ENCODE data around the gene TMSB15C. TPM values are rescaled to one million over a fixed set of nuclear protein-coding genes. Genes with fewer than 3 reads are reported as not detected.
A peak's percentile ranks its signal among the peaks of the same experiment; 100 is the strongest.
"Not testable (repeated sequence)": the region's sequence is repeated elsewhere in the genome, so short reads cannot be mapped to it uniquely, and the experiment has no call there.

Gene TMSB15C
- total RNA-seq, 1 experiment from 2014 or later = 2.0 TPM

DNA sequence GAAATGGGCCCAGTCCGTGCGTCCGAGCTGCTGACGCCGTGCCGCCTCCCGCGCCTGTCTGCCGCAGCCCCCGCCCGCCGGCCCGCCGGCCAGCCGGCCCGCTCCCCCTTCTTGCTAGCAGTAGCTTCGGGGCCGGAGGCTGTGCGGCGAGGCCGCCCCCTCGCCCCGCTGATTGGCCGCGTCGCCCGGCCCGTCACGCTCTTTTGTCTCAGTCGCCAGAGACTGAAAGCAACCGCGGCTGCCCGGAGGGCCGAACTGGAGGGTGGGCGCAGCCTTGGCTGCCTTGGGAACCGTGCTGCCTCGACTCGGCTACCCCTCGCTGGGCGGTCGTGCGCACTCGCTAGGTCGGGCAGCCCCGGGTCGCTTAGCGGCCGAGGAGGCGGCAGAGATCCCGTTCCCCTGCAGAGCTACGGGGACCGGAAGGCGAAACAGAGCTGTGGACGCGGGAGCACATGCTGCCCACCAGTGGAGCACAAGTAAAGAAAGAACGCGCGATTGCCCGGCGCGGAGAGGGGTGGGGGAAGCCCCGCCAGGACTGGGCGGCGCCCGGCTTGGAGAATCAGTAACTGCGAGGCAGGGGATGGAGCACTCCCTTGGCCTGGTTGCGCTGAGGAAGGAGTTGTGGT is 36.4 kb upstream of the TMSB15C start, which contains the start of gene ZCCHC18:
ZCCHC18 (plus strand) TSS at position 198 of the 626 bp plus-strand sequence. CDS start 1,589 bp downstream, outside the sequence.
- Histone ChIP-seq H3K9ac (ENCODE audit: extremely low read depth, insufficient read length, low read length) (peak within 1 kb of the TSS; percentile 75), H3K4ac (ENCODE audit: low read depth, low read length) (no peak within 1 kb of the TSS), H3K4me1 (ENCODE audit: insufficient read depth, low read length) (no peaks in the 10 kb centered on the region; the same call in 1 of the 2 replicates), H3K27me3 (ENCODE audit: insufficient read depth, low read length) (no peaks in the 10 kb centered on the region), H3K23ac (ENCODE audit: insufficient read length, low read depth, low read length) (no peak within 1 kb of the TSS), H4K20me1 (ENCODE audit: control insufficient read depth, insufficient read depth, insufficient read length) (no peaks in the 10 kb centered on the region), H3K4me2 (ENCODE audit: insufficient read depth, insufficient read length, low read length) (peak within 1 kb of the TSS; percentile 98), H3K79me1 (ENCODE audit: insufficient read depth, low read depth, low read length, poor library complexity, severe bottlenecking) (no peaks in the 10 kb centered on the region), H4K8ac (replicated peaks; ENCODE audit: insufficient read length, low read depth, low read length) (no peak within 1 kb of the TSS), H2BK5ac (ENCODE audit: insufficient read length, low read length) (no peak within 1 kb of the TSS), H2BK12ac (ENCODE audit: insufficient read length, low read depth, low read length) (no peak within 1 kb of the TSS), H3K9me3 (ENCODE audit: control insufficient read depth, low read depth, low read length) (peaks cover 6% of the 10 kb centered on the region), H3K79me2 (ENCODE audit: insufficient read depth, low read length) (no peaks in the 10 kb centered on the region), H4K91ac (ENCODE audit: insufficient read length, low read depth, low read length) (no peak within 1 kb of the TSS), H3T11ph (ENCODE audit: low read length) (no peak within 1 kb of the TSS), H3K18ac (ENCODE audit: insufficient read length, low read depth, low read length) (peak within 1 kb of the TSS; percentile 88), H2AK5ac (ENCODE audit: insufficient read length, low read length) (no peak within 1 kb of the TSS), H2BK120ac (ENCODE audit: low read depth, low read length, poor library complexity, severe bottlenecking) (no peak within 1 kb of the TSS), H4K5ac (ENCODE audit: insufficient read length, low read depth, low read length) (no peak within 1 kb of the TSS), H3K23me2 (ENCODE audit: insufficient read length, low read depth, low read length, poor library complexity, severe bottlenecking) (peaks cover 10% of the 10 kb centered on the region), H2BK15ac (ENCODE audit: low read depth, low read length) (no peak within 1 kb of the TSS), H2AFZ (ENCODE audit: low read length) (peak within 1 kb of the TSS; percentile 63), H3K27ac (ENCODE audit: insufficient read length, low read depth, low read length) (no peak within 1 kb of the TSS), H3K14ac (ENCODE audit: insufficient read depth, low read length) (peak within 1 kb of the TSS; percentile 83), H3K56ac (ENCODE audit: insufficient read length, low read depth, low read length) (no peak within 1 kb of the TSS), H2BK20ac (ENCODE audit: low read depth, low read length, poor library complexity, severe bottlenecking) (no peak within 1 kb of the TSS)
- H3K4me3 Mint-ChIP-seq = peak within 1 kb of the TSS; percentile 80 to 97
- peaks cover 13 to 20% of the 10 kb centered on the region in 2 experiments; a peak in 3 of 4 replicates for H3K4me1 Mint-ChIP-seq
- no CpG with 5 or more reads among the region's 67 CpGs for WGBS (ENCODE audit: extremely low coverage, insufficient read length, low lambda C conversion rate)
- peaks cover 2 to 54% of the 10 kb centered on the region in 2 experiments; a peak in 4 of 5 replicates for H3K9me3 Mint-ChIP-seq
- H3K27ac Mint-ChIP-seq = peak within 1 kb of the TSS in 2 of 3 experiments; percentile 79 to 99; a peak in 5 of 7 replicates
- peak; percentile 83 for DNase-seq
- peaks cover 9% of the 10 kb centered on the region for H3K27me3 Mint-ChIP-seq (ENCODE audit: low read depth)
- peaks cover 0 to 4% (median 0%) of the 10 kb centered on the region in 3 experiments; a peak in 3 of 7 replicates for H3K36me3 Mint-ChIP-seq (ENCODE audit: insufficient read depth in 1 of 3, low read depth in 3 of 3)
- TF ChIP-seq, protein P1, sequence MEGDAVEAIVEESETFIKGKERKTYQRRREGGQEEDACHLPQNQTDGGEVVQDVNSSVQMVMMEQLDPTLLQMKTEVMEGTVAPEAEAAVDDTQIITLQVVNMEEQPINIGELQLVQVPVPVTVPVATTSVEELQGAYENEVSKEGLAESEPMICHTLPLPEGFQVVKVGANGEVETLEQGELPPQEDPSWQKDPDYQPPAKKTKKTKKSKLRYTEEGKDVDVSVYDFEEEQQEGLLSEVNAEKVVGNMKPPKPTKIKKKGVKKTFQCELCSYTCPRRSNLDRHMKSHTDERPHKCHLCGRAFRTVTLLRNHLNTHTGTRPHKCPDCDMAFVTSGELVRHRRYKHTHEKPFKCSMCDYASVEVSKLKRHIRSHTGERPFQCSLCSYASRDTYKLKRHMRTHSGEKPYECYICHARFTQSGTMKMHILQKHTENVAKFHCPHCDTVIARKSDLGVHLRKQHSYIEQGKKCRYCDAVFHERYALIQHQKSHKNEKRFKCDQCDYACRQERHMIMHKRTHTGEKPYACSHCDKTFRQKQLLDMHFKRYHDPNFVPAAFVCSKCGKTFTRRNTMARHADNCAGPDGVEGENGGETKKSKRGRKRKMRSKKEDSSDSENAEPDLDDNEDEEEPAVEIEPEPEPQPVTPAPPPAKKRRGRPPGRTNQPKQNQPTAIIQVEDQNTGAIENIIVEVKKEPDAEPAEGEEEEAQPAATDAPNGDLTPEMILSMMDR (conservative IDR thresholded peaks at IDR 0.05) = no peak

DNA sequence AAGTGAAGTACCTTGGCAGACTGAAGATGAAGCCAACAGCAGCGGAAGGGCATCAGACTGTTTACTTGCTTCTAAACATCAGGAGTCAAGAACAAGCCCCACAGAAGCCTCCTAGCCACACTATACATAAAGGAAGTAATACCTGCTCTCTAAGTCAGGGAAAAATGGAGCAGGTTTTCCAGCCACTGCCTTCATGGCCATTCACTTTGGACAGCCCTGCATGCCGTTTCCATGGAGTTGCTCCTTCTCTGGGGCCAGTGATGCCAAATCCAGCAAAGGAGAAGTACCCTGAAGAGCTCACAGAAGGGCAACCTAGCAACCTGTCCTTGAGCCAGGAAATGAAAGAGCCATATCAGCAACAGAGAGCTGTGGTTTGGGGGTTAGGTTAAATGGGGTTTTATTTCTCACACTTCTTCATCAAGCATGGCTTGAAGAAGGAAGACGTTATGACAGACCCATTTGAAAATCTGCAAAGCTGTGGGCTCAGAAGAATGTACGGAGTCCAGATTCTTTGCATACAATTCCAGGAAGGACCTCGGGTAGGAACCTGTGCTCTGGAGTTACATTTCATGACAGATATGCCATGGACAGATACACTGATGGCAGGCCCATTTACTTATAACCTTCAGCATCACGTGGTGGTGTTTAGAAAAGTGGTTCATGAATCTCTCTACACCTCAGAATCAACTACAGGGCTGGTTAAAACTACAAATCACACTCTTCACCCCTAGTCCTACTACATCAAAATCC is 34.6 kb upstream of the TMSB15C start:
- not testable (repeated sequence) for H3K27ac Mint-ChIP-seq; H3K4ac ChIP-seq (ENCODE audit: low read depth, low read length); H4K8ac ChIP-seq (replicated peaks; ENCODE audit: insufficient read length, low read depth, low read length); H3K27me3 Mint-ChIP-seq (ENCODE audit: low read depth); H2BK15ac ChIP-seq (ENCODE audit: low read depth, low read length); H2BK12ac ChIP-seq (ENCODE audit: insufficient read length, low read depth, low read length); H3K79me1 ChIP-seq (ENCODE audit: insufficient read depth, low read depth, low read length, poor library complexity, severe bottlenecking); H4K20me1 ChIP-seq (ENCODE audit: control insufficient read depth, insufficient read depth, insufficient read length); H3K27me3 ChIP-seq (ENCODE audit: insufficient read depth, low read length); H3K9ac ChIP-seq (ENCODE audit: extremely low read depth, insufficient read length, low read length); H3K56ac ChIP-seq (ENCODE audit: insufficient read length, low read depth, low read length); H3K23ac ChIP-seq (ENCODE audit: insufficient read length, low read depth, low read length); H3K4me1 ChIP-seq (ENCODE audit: insufficient read depth, low read length); H3K18ac ChIP-seq (ENCODE audit: insufficient read length, low read depth, low read length); H2AFZ ChIP-seq (ENCODE audit: low read length); H3K4me3 Mint-ChIP-seq; H4K5ac ChIP-seq (ENCODE audit: insufficient read length, low read depth, low read length); H3K79me2 ChIP-seq (ENCODE audit: insufficient read depth, low read length); H3T11ph ChIP-seq (ENCODE audit: low read length); H2BK120ac ChIP-seq (ENCODE audit: low read depth, low read length, poor library complexity, severe bottlenecking); H2BK5ac ChIP-seq (ENCODE audit: insufficient read length, low read length); DNase-seq; H3K14ac ChIP-seq (ENCODE audit: insufficient read depth, low read length); H3K36me3 Mint-ChIP-seq (ENCODE audit: insufficient read depth in 1 of 3, low read depth in 3 of 3); H2BK20ac ChIP-seq (ENCODE audit: low read depth, low read length, poor library complexity, severe bottlenecking); H3K27ac ChIP-seq (ENCODE audit: insufficient read length, low read depth, low read length); H4K91ac ChIP-seq (ENCODE audit: insufficient read length, low read depth, low read length); H3K4me2 ChIP-seq (ENCODE audit: insufficient read depth, insufficient read length, low read length); H2AK5ac ChIP-seq (ENCODE audit: insufficient read length, low read length); H3K9me3 ChIP-seq (ENCODE audit: control insufficient read depth, low read depth, low read length)
- no CpG with 5 or more reads among the region's 6 CpGs for WGBS (ENCODE audit: extremely low coverage, insufficient read length, low lambda C conversion rate)
- H3K23me2 ChIP-seq (ENCODE audit: insufficient read length, low read depth, low read length, poor library complexity, severe bottlenecking) = peaks cover 10% of the 10 kb centered on the region
- Mint-ChIP-seq H3K4me1 (peaks cover 13 to 20% of the 10 kb centered on the region in 2 experiments; a peak in 3 of 4 replicates), H3K9me3 (peaks cover 2 to 60% of the 10 kb centered on the region in 2 experiments; a peak in 4 of 5 replicates)

All from H9 (cell line).